IPS-18c (cell line): Measurements from ENCODE around the gene ADAMTS3.
"Not testable (repeated sequence)": the region's sequence is repeated elsewhere in the genome, so short reads cannot be mapped to it uniquely, and the experiment has no call there.

ENCODE experiments used
- H3K4me3 ChIP-seq: 2 replicates; pipeline ENCODE4 v1.7.0; 2013; ENCODE audit warnings: low read depth, mild to moderate bottlenecking, low read length, moderate library complexity; ENCODE audit not compliant: insufficient read depth
- H3K9me3 ChIP-seq: one replicate; pipeline ENCODE4 v1.6.1; 2013; ENCODE audit warnings: mild to moderate bottlenecking, low read length, moderate library complexity; ENCODE audit not compliant: control insufficient read depth, insufficient read depth

ADAMTS3 gene

DNA sequence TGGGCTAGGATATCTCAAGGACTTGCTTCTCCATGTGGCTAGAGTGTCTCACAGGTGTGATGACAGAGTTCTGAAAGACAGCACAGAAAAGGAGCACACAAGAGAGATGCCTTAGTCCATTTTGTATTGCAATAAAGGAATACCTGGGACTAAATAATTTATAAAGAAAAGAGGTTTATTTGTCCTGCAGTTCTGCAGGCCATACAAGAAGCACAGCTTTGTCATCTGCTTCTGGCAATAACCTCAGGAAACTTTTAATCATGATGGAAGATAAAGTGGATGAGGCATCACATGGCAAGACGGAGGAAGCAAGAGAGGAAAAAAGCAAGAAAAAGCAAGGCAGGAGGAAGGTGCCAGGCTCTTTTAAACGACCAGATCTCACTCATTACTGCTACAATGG lies 126.9 kb downstream of the ADAMTS3 start:
- no peak overlapping the region for H3K4me3 ChIP-seq
- H3K9me3 ChIP-seq = no peaks in the 10 kb centered on the region

DNA sequence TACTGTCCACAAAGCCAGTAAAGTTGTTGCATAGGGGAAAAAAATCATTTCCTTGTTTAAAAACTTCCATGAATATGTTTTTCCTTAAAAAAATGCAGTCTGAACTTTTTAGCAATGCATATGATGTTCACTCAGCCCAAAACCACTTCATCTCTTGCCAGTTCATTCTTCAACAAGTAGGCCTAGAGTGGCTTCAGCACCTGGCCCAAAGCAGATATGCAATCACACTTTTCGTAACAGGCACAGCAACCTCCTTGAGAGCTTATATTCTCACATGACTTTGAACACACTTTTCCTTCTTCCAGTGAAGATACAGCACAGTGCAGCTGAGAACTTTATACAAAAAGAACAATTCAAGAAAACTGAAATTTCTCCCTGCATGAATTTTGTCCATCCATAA lies 128.6 kb downstream of the ADAMTS3 start:
- Histone ChIP-seq H3K4me3 (no peak overlapping the region), H3K9me3 (no peaks in the 10 kb centered on the region)

DNA sequence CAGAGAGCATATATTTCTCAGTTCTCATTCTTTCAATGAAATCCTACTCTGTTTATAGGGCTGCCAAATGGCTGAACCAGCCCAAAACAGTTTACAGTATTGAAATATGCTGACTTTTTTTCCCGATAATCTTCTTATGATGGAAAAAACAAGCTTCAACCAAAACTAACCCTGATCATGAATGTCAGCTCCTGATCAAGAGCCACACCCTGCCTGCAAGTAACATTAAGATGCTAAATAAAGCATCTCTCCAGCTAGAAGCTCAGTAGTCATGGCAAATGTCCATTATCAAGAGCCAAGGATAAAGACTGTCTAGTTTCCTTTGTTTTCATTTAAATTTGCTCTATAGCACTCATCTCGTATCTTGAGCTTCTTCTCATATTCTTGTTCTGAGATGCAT lies 136.0 kb downstream of the ADAMTS3 start:
- Histone ChIP-seq H3K9me3 (no peaks in the 10 kb centered on the region), H3K4me3 (no peak overlapping the region)

DNA sequence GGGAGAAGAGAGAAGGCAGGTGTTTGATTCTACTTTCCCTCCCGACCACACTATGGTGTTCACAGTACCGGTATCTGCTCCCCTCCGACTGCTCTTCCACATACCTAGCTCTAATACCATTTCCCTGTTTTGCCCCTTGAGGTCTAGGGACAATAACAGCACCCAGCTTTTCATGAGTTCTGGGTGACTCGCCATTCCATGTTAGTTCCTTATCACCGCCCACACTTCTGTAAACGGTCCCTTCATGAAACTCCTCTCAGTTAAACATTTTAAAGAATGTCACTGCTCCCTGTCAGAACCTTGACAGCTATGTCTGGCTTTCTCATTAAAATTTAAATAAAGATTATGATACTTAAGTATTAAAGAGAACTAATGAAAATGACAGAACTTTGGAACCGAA lies 136.7 kb downstream of the ADAMTS3 start:
- Histone ChIP-seq H3K9me3 (no peaks in the 10 kb centered on the region), H3K4me3 (no peak overlapping the region)

DNA sequence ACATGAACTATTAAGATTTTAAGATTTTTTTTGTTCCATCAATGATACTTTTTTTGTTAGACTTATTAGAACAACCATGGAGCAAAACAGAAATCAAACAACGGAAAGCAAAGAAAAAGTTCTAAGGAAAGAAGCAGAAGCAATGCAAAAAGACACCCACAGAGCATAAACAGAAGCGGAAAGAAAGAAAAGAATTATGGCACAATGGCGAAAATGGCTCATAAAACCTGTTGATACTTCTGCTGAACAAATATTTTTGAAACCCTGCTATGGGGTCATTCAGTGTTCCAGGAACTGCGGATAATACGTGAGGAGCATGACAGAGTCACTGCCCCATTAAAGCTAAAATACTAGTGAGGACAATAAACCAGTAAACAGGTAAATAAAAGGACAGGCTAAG lies 138.0 kb downstream of the ADAMTS3 start:
- no peak overlapping the region for H3K4me3 ChIP-seq
- H3K9me3 ChIP-seq = no peaks in the 10 kb centered on the region

DNA sequence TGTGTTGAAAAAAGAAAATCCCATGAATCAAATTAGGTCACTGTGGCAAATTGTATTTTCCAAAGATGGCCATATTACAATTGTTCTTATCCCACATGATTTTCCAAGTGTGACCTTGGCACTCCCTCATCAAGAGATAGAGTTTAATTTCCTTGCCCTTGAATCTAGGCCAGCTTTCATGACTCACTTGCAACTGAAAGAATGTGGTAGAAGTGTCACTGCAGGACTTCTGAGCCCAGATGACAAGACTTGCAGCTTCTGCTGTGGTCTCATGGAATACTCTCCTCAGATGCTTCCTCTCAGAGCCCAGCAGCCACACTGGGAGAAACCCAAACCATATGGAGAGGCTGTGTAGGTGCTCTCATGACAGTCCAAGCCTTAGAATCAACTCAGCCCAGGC lies 139.0 kb downstream of the ADAMTS3 start:
- Histone ChIP-seq H3K4me3 (no peak overlapping the region), H3K9me3 (no peaks in the 10 kb centered on the region)

DNA sequence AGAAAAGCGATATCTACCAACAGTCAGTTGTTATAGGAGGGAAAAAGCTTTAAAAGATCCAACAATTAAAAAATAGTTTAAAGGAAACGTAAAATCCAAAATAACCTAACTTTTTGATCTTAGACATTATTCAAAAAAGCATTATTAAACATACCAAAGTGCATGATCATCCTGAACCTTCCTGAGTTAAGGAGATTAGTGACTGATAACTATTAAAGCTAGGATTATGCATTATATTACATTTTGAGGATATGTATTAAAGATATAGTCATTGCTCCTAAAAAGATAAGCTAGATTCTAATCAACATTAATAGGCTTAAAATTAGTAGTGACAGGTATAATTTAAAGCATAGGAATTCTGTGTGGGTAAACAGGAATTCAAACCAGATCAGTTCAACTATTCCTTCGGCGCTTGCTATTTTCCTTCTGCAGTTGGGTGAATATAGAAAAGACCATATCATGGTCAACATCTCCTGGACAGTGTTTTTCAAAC lies 139.6 kb downstream of the ADAMTS3 start:
- Histone ChIP-seq H3K9me3 (no peaks in the 10 kb centered on the region), H3K4me3 (no peak overlapping the region)

DNA sequence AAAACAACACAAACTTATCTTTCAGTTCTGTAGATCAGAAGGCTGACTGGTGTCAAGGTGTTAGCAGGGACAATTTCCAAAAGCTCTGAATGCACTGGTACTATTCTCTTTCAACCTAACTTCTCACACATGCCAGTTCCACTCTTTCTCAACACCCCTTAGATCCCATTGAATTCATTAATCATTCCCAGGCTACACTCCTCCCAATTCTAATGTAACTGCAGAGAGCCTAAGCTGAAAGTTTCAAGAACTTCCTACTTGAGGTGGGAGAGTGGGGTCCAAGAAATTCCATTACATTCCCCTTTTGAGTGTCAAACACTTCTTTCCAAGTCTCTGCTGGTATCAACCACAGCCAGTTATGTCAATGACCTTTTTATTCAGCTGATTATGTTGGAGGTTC lies 142.0 kb downstream of the ADAMTS3 start:
- Histone ChIP-seq H3K9me3 (no peaks in the 10 kb centered on the region), H3K4me3 (no peak overlapping the region)

DNA sequence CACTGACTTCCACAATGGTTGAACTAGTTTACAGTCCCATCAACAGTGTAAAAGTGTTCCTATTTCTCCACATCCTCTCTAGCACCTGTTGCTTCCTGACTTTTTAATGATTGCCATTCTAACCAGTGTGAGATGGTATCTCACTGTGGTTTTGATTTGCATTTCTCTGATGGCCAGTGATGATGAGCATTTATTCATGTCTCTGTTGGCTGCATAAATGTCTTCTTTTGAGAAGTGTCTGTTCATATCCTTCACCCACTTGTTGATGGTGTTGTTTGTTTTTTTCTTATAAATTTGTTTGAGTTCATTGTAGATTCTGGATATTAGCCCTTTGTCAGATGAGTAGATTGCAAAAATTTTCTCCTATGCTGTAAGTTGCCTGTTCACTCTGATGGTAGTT lies 143.1 kb downstream of the ADAMTS3 start:
- not testable (repeated sequence) for H3K4me3 ChIP-seq, H3K9me3 ChIP-seq

DNA sequence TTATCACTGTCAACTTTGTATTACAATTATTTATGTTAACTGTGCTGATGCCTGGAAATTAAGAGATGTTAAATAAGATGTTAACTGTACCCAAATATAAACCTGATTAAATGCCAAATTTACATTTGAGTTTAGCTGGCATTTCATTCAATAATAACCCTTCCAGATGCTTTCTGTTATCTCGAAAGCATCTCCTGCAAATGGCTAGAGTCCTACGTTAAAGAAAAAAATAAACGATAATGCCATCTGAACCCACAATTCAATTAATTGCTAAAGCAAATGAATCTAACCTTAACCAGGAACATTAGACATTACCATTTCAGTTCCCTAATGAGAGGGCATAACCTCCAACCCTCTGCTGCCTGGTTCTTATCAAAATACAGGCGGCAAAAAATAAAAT lies 145.0 kb downstream of the ADAMTS3 start:
- H3K4me3 ChIP-seq = no peak overlapping the region
- H3K9me3 ChIP-seq = no peaks in the 10 kb centered on the region

DNA sequence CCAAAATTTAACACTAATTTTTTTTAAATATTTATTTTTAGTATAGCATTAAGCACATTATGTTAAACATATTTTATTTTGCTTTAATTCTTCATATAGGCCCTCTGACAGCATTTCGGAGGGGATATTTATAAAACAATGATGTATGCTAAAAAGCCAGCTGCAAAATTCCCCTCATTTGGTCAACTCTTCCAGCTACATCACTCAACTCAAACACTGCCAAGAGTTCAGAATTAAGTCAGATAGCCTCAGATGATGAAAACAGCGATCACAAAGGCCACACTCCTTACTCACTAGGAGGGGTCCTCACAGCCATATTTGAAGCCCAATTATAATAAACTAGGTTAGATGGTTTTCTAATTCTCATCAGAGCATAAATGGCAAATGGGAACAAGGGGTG lies 146.6 kb downstream of the ADAMTS3 start:
- H3K9me3 ChIP-seq = peaks cover 2% of the 10 kb centered on the region
- H3K4me3 ChIP-seq = no peak overlapping the region

DNA sequence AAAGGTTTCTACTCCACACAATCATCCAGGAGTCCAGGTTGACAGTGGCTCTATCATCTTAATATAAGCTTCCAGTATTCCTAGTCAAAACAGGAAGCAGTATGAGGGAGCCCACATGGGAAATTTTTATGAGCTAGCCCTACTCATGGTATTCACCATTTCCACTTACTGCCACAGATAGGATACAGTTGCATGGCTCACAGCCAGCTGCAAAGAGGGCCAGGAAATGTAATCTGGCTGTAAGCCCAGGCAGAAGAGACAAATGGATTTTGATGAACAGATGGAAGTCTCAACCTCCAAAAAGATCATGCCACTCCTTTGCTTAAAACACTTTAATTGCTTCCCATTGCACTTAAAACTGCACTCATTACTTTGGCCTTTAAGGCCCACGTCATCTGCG lies 150.6 kb downstream of the ADAMTS3 start:
- no peak overlapping the region for H3K4me3 ChIP-seq
- peaks cover 2% of the 10 kb centered on the region for H3K9me3 ChIP-seq

DNA sequence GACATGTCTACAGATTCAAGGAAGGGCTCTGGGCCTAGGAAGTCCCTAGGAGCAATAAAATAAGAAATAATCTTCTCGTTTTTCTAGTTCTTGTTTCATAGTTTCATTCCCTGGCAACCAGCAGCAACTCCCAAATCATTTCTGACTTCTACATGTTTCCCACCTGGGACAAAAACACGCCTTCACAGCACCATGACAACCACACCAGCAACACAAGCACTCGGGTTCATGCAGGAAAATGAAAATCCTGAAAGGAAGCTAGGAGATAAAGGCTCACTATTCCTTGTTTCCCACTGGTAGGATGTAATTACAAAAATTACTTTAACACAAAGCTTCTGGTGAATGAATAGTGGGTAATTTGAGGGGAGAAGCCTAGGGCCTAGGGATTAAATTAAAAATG lies 158.9 kb downstream of the ADAMTS3 start:
- no peaks in the 10 kb centered on the region for H3K9me3 ChIP-seq

DNA sequence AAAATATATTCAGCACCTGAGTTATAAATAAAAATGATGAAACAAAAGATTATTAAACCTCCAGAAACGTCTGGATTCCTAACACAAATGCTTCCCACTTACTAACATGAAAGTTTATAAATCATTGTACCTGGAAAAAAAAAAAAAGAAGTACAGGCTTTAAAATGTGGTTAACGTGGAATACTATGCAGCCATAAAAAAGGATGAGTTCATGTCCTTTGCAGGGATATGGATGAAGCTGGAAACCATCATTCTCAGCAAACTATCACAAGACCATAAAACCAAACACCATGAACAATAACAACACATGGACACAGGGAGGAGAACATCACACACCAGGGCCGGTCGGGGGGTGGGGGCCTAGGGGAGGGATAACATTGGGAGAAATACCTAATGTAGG lies 160.5 kb downstream of the ADAMTS3 start:
- Histone ChIP-seq H3K4me3 (no peak overlapping the region), H3K9me3 (no peaks in the 10 kb centered on the region)

More for the DNA sequence above, 158.9 kb downstream of the ADAMTS3 start:
- no peak overlapping the region for H3K4me3 ChIP-seq

DNA sequence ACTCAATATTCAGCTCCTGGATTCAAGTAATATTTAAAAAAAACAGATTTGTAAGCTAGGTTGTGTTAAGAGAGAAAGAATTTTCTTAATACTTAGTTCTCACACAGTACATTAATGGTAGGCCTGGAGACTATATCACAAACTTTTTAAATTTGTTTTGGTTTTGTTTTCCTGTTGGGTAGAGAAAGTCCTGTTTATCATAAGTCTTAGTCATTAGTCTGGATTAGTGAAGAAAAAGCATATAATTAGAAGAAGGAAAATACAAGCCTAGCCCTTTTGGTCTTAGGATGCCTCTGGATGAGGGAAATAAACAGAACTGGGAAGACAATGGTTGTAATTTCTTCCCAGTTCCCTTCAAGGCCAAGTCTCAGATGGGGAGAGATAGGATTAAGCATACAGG lies 163.6 kb downstream of the ADAMTS3 start:
- H3K9me3 ChIP-seq = no peaks in the 10 kb centered on the region
- no peak overlapping the region for H3K4me3 ChIP-seq

DNA sequence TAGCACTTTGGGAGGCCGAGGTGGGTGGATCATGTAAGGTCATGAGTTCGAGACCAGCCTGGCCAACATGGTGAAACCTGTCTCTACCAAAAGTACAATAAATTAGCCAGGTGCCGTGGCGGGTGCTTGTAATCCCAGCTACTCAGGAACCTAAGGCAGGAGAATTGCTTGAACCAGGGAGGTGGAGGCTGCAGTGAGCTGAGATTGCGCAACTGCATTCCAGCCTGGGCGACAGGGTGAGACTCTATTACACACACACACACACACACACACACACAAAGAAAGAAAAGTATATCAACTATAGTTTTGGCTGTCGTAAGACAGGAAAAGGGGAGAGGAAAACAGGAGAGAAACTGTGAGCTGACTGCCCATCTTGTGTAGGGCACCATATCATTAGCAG lies 171.7 kb downstream of the ADAMTS3 start:
- Histone ChIP-seq H3K9me3 (no peaks in the 10 kb centered on the region), H3K4me3 (no peak overlapping the region)

DNA sequence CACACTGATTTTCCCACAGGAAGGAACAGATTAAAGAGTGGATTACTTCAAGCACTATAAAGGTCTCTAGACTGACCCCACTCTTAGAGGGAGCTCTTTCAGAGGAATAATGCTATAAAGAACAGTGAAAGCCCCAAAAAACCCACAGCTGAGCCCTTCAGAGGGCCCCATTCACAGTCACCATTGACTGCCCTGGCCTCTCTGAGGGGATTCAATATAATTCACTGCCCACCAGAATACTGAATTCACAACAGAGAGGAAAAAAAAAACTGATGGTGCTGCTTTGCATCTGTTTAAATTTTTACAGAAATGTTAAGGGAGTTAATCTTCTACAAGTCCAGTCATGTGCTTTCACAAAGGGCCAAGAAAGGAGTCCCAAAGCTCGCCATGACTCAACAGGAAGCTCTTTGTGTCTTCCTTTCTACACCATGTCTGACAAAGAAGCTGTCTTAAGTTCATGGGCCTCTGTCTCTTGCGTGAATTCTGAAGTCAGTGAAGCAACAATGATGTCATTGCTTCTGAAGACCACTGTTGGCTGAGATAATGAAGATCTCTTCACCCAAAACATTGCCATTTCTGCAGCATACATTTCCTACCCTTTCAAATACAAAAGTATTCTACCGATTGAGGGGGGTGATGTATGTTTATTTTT lies 174.9 kb downstream of the ADAMTS3 start:
- Histone ChIP-seq H3K4me3 (no peak overlapping the region), H3K9me3 (no peaks in the 10 kb centered on the region)

DNA sequence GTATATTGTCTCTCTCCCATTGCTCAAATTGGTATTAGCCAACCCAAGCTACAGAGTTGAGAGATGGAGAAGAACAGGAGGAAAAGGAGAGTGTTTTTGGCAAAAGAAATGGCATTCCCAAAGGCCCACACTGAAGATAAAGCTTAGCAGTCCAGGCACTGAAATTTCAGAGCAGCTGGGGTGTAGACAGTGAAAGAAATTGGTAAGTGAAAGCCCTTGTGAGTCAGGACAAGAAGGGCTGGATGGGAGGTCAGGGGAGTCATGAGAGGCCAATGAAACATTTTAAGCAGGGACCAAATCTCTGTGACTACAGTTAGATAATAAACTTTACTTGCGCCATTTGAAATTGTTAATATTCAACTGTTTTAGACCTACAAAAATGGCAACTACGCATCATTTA lies 177.7 kb downstream of the ADAMTS3 start:
- no peaks in the 10 kb centered on the region for H3K9me3 ChIP-seq
- no peak overlapping the region for H3K4me3 ChIP-seq

DNA sequence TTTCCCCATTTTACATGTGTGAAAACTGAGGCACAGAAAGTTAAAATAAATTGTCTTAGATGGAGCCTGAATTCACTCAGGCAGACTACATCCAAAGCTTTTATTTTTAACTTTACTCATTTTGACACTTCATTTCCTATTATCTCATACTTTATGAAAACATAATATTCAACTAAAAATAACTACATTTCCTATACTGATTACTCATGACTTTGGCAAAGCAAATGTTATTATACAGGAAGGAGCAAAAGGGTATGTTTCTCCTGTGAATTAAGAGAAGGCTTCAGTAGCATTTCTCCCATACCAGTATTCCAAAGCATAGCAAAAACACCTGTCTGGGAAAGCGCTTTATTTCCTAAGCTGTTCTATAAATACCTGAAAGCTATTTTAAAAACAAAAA lies 178.6 kb downstream of the ADAMTS3 start:
- Histone ChIP-seq H3K9me3 (no peaks in the 10 kb centered on the region), H3K4me3 (no peak overlapping the region)
